HG02840 (cell line): ENCODE measurements around the gene MT1A.

Experiments used
- ATAC-seq: cut with Tn5 transposase; IDR thresholded peaks from one replicate; pipeline ENCODE4 v1.9.1; 2021; ENCODE audit warnings: mild to moderate bottlenecking, moderate library complexity, moderate number of reproducible peaks; ENCODE audit not compliant: unreplicated experiment, low FRiP score

Gene MT1A

GRCh38 chr16:56630134-56630533, 8.3 kb upstream of the MT1A start:
- peak; percentile 66 for ATAC-seq

- no peak for ATAC-seq
These were observed 7.3 kb upstream of the MT1A start for GRCh38 chr16:56631197-56631596.

GRCh38 chr16:56631832-56632155, 6.7 kb upstream of the MT1A start:
- no peak for ATAC-seq

GRCh38 chr16:56632156-56632847, 6.2 kb upstream of the MT1A start, which contains the start of gene MT1M:
Gene MT1M, plus strand, starts transcription at chr16:56632659. Its CDS starts 73 bp downstream, at chr16:56632732.
- no peak for ATAC-seq

- no peak for ATAC-seq
These were observed 5.6 kb upstream of the MT1A start for GRCh38 chr16:56632848-56633365.

GRCh38 chr16:56633535-56633934, 4.9 kb upstream of the MT1A start:
- ATAC-seq, result no peak

- ATAC-seq, result no peak
These were observed 3.6 kb upstream of the MT1A start for GRCh38 chr16:56634715-56635440.

GRCh38 chr16:56635441-56635967, 3.0 kb upstream of the MT1A start:
- no peak for ATAC-seq

GRCh38 chr16:56636616-56637413, 1.7 kb upstream of the MT1A start:
- ATAC-seq, result no peak

GRCh38 chr16:56639045-56639444, 579 bp downstream of the MT1A start:
- ATAC-seq, result no peak

- ATAC-seq, result no peak
These were observed 1.6 kb downstream of the MT1A start for GRCh38 chr16:56640076-56640475.

- no peak for ATAC-seq
These were observed 2.7 kb downstream of the MT1A start for GRCh38 chr16:56641166-56641565.

GRCh38 chr16:56643080-56643778, 4.8 kb downstream of the MT1A start:
- ATAC-seq, result no peak

- no peak for ATAC-seq
These were observed 5.4 kb downstream of the MT1A start for GRCh38 chr16:56643833-56644232.

GRCh38 chr16:56645311-56645710, 6.8 kb downstream of the MT1A start:
- ATAC-seq, result no peak

GRCh38 chr16:56645838-56646237, 7.4 kb downstream of the MT1A start:
- no peak for ATAC-seq

- no peak for ATAC-seq
These were observed 9.4 kb downstream of the MT1A start for GRCh38 chr16:56647641-56648431.

GRCh38 chr16:56649271-56649670, 10.8 kb downstream of the MT1A start:
- no peak for ATAC-seq

- ATAC-seq, result no peak
These were observed 11.4 kb downstream of the MT1A start for GRCh38 chr16:56649820-56650219.
